ENCODE results near the gene NDNF. TPM values are rescaled to one million over a fixed set of nuclear protein-coding genes. Genes with fewer than 3 reads are reported as not detected.
A peak's percentile ranks its signal among the peaks of the same experiment; 100 is the strongest.

Gene NDNF
- polyA plus RNA-seq, 1 of the 3 experiments (the other 2 are of a cell fraction), result not detected

DNA sequence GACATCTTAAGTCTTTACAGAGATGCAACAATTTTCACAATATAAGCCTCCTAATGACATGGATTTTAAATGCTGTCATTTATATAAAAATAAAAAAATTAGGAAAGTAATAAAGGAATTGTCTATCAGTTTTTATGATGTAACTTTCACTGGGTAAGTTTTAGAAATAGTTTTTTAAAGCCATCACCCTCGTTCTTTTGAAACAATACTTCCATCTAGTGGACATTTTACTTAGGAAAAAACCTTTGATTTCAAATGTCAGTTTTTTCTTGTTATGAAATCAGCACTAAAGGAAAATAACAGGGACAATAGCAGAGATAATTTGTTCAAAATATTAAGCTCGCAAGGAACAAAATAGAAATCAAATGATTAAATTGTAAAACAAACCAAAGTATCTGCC, 24.3 kb upstream of the NDNF start:
- Histone ChIP-seq H3K27ac (ENCODE audit: low read depth in 2 of 2, low read length in 1 of 2) (no peak overlapping the region), H3K4me2 (no peak overlapping the region), H3K9me3 (no peaks in the 10 kb centered on the region), H3K79me2 (ENCODE audit: insufficient read depth) (no peaks in the 10 kb centered on the region), H3K9ac (no peak overlapping the region), H3K27me3 (ENCODE audit: insufficient read depth) (no peaks in the 10 kb centered on the region), H3K4me1 (ENCODE audit: control insufficient read depth in 1 of 2, insufficient read depth in 2 of 2, low read depth in 1 of 2, low read length in 1 of 2) (no peaks in the 10 kb centered on the region), H3K4me3 (ENCODE audit: low read depth in 2 of 2, low read length in 1 of 2) (no peak overlapping the region), H3K36me3 (replicated peaks in 1 of 2; ENCODE audit: control insufficient read depth in 1 of 2, insufficient read depth in 2 of 2, low read length in 1 of 2) (no peaks in the 10 kb centered on the region), H3K9me2 (no peaks in the 10 kb centered on the region), H3F3A (replicated peaks; ENCODE audit: insufficient read depth) (no peaks in the 10 kb centered on the region), H2AFZ (ENCODE audit: low read depth) (no peak overlapping the region), H4K20me1 (ENCODE audit: insufficient read depth) (no peaks in the 10 kb centered on the region)
- ChIA-PET POLR2A (no interaction called here), CTCF (interaction anchor here (0.6 to 1.4 kb wide), 8 partner anchors 13 to 1018 kb away, joined by 3 to 5 read pairs (median 4); no protein-coding TSS in a partner anchor)
- peak; percentile 16 for DNase-seq
- TF ChIP-seq SMC3 (IDR thresholded peaks at IDR 0.05; ENCODE audit: low read depth, low read length) (peak; percentile 50), RAD21 (IDR thresholded peaks at IDR 0.05; ENCODE audit: low read length) (peak; percentile 80), ELF1 (IDR thresholded peaks at IDR 0.05) (no peak), TEAD4 (IDR thresholded peaks at IDR 0.05; ENCODE audit: borderline replicate concordance, insufficient read depth) (no peak), NFIC (IDR thresholded peaks at IDR 0.05; ENCODE audit: borderline replicate concordance) (no peak)
- TF ChIP-seq, protein P1, sequence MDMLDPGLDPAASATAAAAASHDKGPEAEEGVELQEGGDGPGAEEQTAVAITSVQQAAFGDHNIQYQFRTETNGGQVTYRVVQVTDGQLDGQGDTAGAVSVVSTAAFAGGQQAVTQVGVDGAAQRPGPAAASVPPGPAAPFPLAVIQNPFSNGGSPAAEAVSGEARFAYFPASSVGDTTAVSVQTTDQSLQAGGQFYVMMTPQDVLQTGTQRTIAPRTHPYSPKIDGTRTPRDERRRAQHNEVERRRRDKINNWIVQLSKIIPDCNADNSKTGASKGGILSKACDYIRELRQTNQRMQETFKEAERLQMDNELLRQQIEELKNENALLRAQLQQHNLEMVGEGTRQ (IDR thresholded peaks at IDR 0.05; ENCODE audit: borderline replicate concordance, low read depth, low read length), result no peak
- TF ChIP-seq, protein P2, sequence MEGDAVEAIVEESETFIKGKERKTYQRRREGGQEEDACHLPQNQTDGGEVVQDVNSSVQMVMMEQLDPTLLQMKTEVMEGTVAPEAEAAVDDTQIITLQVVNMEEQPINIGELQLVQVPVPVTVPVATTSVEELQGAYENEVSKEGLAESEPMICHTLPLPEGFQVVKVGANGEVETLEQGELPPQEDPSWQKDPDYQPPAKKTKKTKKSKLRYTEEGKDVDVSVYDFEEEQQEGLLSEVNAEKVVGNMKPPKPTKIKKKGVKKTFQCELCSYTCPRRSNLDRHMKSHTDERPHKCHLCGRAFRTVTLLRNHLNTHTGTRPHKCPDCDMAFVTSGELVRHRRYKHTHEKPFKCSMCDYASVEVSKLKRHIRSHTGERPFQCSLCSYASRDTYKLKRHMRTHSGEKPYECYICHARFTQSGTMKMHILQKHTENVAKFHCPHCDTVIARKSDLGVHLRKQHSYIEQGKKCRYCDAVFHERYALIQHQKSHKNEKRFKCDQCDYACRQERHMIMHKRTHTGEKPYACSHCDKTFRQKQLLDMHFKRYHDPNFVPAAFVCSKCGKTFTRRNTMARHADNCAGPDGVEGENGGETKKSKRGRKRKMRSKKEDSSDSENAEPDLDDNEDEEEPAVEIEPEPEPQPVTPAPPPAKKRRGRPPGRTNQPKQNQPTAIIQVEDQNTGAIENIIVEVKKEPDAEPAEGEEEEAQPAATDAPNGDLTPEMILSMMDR (IDR thresholded peaks at IDR 0.05), result peak; percentile 73
- WGBS (ENCODE audit: low lambda C conversion rate), result 3% methylated on average over 2 of the region's 2 CpGs

GRCh38 chr4:121096191-121096590, 23.9 kb upstream of the NDNF start:
- no peaks in the 10 kb centered on the region for H3K9me2 ChIP-seq
- H3F3A ChIP-seq (replicated peaks; ENCODE audit: insufficient read depth), result no peaks in the 10 kb centered on the region
- POLR2A ChIA-PET, result no interaction called here
- no peak for DNase-seq
- H3K9me3 ChIP-seq, result no peaks in the 10 kb centered on the region
- no peak overlapping the region for H3K4me3 ChIP-seq (ENCODE audit: low read depth in 2 of 2, low read length in 1 of 2)
- H3K4me1 ChIP-seq (ENCODE audit: control insufficient read depth in 1 of 2, insufficient read depth in 2 of 2, low read depth in 1 of 2, low read length in 1 of 2), result no peaks in the 10 kb centered on the region
- no peaks in the 10 kb centered on the region for H3K79me2 ChIP-seq (ENCODE audit: insufficient read depth)
- H3K27ac ChIP-seq (ENCODE audit: low read depth in 2 of 2, low read length in 1 of 2), result no peak overlapping the region
- no peak overlapping the region; the same call in 1 of the 2 replicates for H2AFZ ChIP-seq (ENCODE audit: low read depth)
- H3K27me3 ChIP-seq (ENCODE audit: insufficient read depth), result no peaks in the 10 kb centered on the region
- H4K20me1 ChIP-seq (ENCODE audit: insufficient read depth), result no peaks in the 10 kb centered on the region
- CTCF ChIA-PET, result interaction anchor here (1.0 kb wide), 5 partner anchors 13 to 942 kb away, joined by 3 to 6 read pairs (median 3); no protein-coding TSS in a partner anchor
- H3K36me3 ChIP-seq (replicated peaks in 1 of 2; ENCODE audit: control insufficient read depth in 1 of 2, insufficient read depth in 2 of 2, low read length in 1 of 2), result no peaks in the 10 kb centered on the region
- H3K9ac ChIP-seq, result no peak overlapping the region
- no peak overlapping the region for H3K4me2 ChIP-seq
- TF ChIP-seq ZBTB33 (IDR thresholded peaks at IDR 0.05; ENCODE audit: borderline replicate concordance, low read depth) (no peak), TCF12 (IDR thresholded peaks at IDR 0.05) (no peak), GATA2 (CRISPR knock-in tag; IDR thresholded peaks at IDR 0.05) (no peak), PBX3 (IDR thresholded peaks at IDR 0.05) (no peak), MEF2A (IDR thresholded peaks at IDR 0.05; ENCODE audit: borderline replicate concordance, low read depth) (no peak), GABPA (IDR thresholded peaks at IDR 0.05; ENCODE audit: low read depth) (no peak), SIN3A (IDR thresholded peaks at IDR 0.05; ENCODE audit: borderline replicate concordance, low read depth, low read length) (no peak), MXI1 (IDR thresholded peaks at IDR 0.05; ENCODE audit: low read depth, low read length) (no peak), NFIC (IDR thresholded peaks at IDR 0.05; ENCODE audit: borderline replicate concordance) (no peak), EP300 (IDR thresholded peaks at IDR 0.05; ENCODE audit: borderline replicate concordance in 1 of 2, low read depth in 1 of 2, low read length in 1 of 2) (no peak), FOXJ3 (CRISPR knock-in tag; IDR thresholded peaks at IDR 0.05) (no peak), EZH2phosphoT487 (IDR thresholded peaks at IDR 0.05; ENCODE audit: borderline replicate concordance, low read depth) (no peak), USF1 (IDR thresholded peaks at IDR 0.05; ENCODE audit: borderline replicate concordance, low read depth) (no peak), YY1 (IDR thresholded peaks at IDR 0.05; ENCODE audit: low read depth) (no peak), ELF1 (IDR thresholded peaks at IDR 0.05) (no peak), RXRA (IDR thresholded peaks at IDR 0.05; ENCODE audit: borderline replicate concordance, low read depth) (no peak)
- TF ChIP-seq, protein P3, sequence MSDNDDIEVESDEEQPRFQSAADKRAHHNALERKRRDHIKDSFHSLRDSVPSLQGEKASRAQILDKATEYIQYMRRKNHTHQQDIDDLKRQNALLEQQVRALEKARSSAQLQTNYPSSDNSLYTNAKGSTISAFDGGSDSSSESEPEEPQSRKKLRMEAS (IDR thresholded peaks at IDR 0.05; ENCODE audit: low read depth), result no peak
